Sigmoid colon (tissue), 7 donors: ENCODE measurements around the gene TMEM14B. TPM values are rescaled to one million over a fixed set of nuclear protein-coding genes. Genes with fewer than 3 reads are reported as not detected.

Experiments used
- DNase-seq: peaks from one replicate; pipeline ENCODE4 v3.0.0-alpha.2; 2019
- H3K27ac ChIP-seq, 4 donors: fragments of 200-600 bp; sonication (generic); one replicate each; pipeline ENCODE4 v1.5.1; 2016 to 2019; ENCODE audit warnings: mild to moderate bottlenecking in 1 of 4
- H3K27me3 ChIP-seq, 3 donors: fragments of 200-600 bp; sonication (generic); one replicate each; pipeline ENCODE4 v1.5.1; 2019; ENCODE audit warnings: mild to moderate bottlenecking in 1 of 3
- H3K36me3 ChIP-seq, 4 donors: fragments of 200-600 bp; sonication (generic); one replicate each; pipeline ENCODE4 v1.5.1; 2016 to 2019
- H3K4me1 ChIP-seq, 4 donors: fragments of 200-600 bp; sonication (generic); one replicate each; pipeline ENCODE4 v1.5.1; 2017 to 2019
- H3K4me3 ChIP-seq, 4 donors: fragments of 200-600 bp; sonication (generic); one replicate each; pipeline ENCODE4 v1.5.1; 2017 to 2019; ENCODE audit warnings: mild to moderate bottlenecking in 2 of 4, moderate library complexity in 1 of 4
- H3K9me3 ChIP-seq, 4 donors: fragments of 200-600 bp in 3 of 4; sonication (generic) in 3 of 4; one replicate each; pipeline versions ENCODE4 v1.5.1 to v1.6.1; 2013 to 2019
- CTCF ChIP-seq, 4 experiments: fragments of 450-650 bp in 3 of 4; fragments of 200-600 bp in 1 of 4; IDR thresholded peaks; one replicate each; pipeline ENCODE4 v1.5.1; 2016 to 2019; ENCODE audit warnings: antibody characterized with exemption in 4 of 4, mild to moderate bottlenecking in 3 of 4, moderate library complexity in 2 of 4
- EP300 ChIP-seq, 4 donors: sonication (generic); formaldehyde crosslinking; IDR thresholded peaks; one replicate each; pipeline ENCODE4 v1.6.1; 2017; ENCODE audit warnings: antibody characterized with exemption in 4 of 4
- POLR2A ChIP-seq, 2 donors: fragments of 450-650 bp; IDR thresholded peaks; one replicate each; pipeline ENCODE4 v1.6.1; 2016; ENCODE audit warnings: antibody characterized with exemption in 2 of 2, mild to moderate bottlenecking in 2 of 2, moderate library complexity in 2 of 2
- POLR2AphosphoS5 ChIP-seq, 4 donors: sonication (generic); formaldehyde crosslinking; IDR thresholded peaks; one replicate each; pipeline ENCODE4 v1.6.1; 2017; ENCODE audit warnings: antibody characterized with exemption in 4 of 4
- WGBS, 2 donors: extraction: QIAGEN DNeasy Blood & Tissue Kit; methylation state at CpG; one replicate each; pipeline ENCODE4 v1.1.7; 2013; 5-methylcytosine and 5-hydroxymethylcytosine counted together
- intact Hi-C: fragments of 100-400 bp; cut with DNase I; formaldehyde crosslinking; loops from one replicate; pipeline ENCODE4 v1.15.1; 2023
- polyA plus RNA-seq, 3 donors: library from polyadenylated mRNA; stranded (reverse); fragments of 200-250 nt; gene quantifications; one replicate each; pipeline ENCODE4 v1.2.3, GENCODE V29; 2013
- total RNA-seq, 4 donors: library from RNA; depleted of rRNA; stranded (reverse); fragments of >200 nt; gene quantifications; one replicate each; pipeline ENCODE4 v1.1.0, GENCODE V29; 2016
- donor health status: healthy with polysubstance abuse.
- donor health status: Bipolar disorder and iron deficiency.
- donor health status: healthy.

TMEM14B gene
- total and polyA plus RNA-seq, 7 donors = 51.5 to 124 (median 79.8) TPM

- TF ChIP-seq POLR2AphosphoS5 (IDR thresholded peaks at IDR 0.05) (no peak), CTCF (IDR thresholded peaks at IDR 0.05) (no peak), EP300 (IDR thresholded peaks at IDR 0.05) (no peak), POLR2A (IDR thresholded peaks at IDR 0.05) (no peak)
- no peak for DNase-seq
- Histone ChIP-seq H3K27ac (no peak overlapping the region), H3K4me3 (no peak overlapping the region), H3K4me1 (peaks cover 0 to 7% (median 0%) of the 10 kb centered on the region in 4 donors), H3K27me3 (no peaks in the 10 kb centered on the region), H3K36me3 (peaks cover 0 to 9% (median 0%) of the 10 kb centered on the region in 4 donors), H3K9me3 (no peaks in the 10 kb centered on the region)
- intact Hi-C loops = no loop called here
- WGBS, 2 donors = 90 to 94% methylated on average over 2 of the region's 2 CpGs
Observed at GRCh38 chr6:10763006-10763405, 15.4 kb downstream of the TMEM14B start.

- Histone ChIP-seq H3K4me1 (no peaks in the 10 kb centered on the region), H3K4me3 (no peak overlapping the region), H3K27me3 (no peaks in the 10 kb centered on the region), H3K9me3 (no peaks in the 10 kb centered on the region), H3K36me3 (peaks cover 0 to 33% (median 0%) of the 10 kb centered on the region in 4 donors), H3K27ac (no peak overlapping the region)
- intact Hi-C loops = no loop called here
- 91 to 95% methylated on average over 3 of the region's 3 CpGs for WGBS, 2 donors
- DNase-seq = no peak
- TF ChIP-seq POLR2AphosphoS5 (IDR thresholded peaks at IDR 0.05) = no peak
- TF ChIP-seq POLR2A (IDR thresholded peaks at IDR 0.05) = no peak
Observed at GRCh38 chr6:10769419-10769818, 21.8 kb downstream of the TMEM14B start.

GRCh38 chr6:10771371-10771894 lies 23.8 kb downstream of the TMEM14B start:
- H3K4me1 ChIP-seq = no peaks in the 10 kb centered on the region
- peaks cover 0 to 53% (median 0%) of the 10 kb centered on the region in 4 donors for H3K36me3 ChIP-seq
- intact Hi-C loops = no loop called here
- no peak for TF ChIP-seq POLR2AphosphoS5 (IDR thresholded peaks at IDR 0.05)
- TF ChIP-seq CTCF (IDR thresholded peaks at IDR 0.05) = no peak
- no peak for TF ChIP-seq EP300 (IDR thresholded peaks at IDR 0.05)
- no peak for TF ChIP-seq POLR2A (IDR thresholded peaks at IDR 0.05)
- H3K9me3 ChIP-seq = no peaks in the 10 kb centered on the region
- DNase-seq = no peak
- 74 to 84% methylated on average over 12 of the region's 12 CpGs for WGBS, 2 donors
- H3K27ac ChIP-seq = no peak overlapping the region
- no peaks in the 10 kb centered on the region for H3K27me3 ChIP-seq
- H3K4me3 ChIP-seq = no peak overlapping the region

- no peaks in the 10 kb centered on the region for H3K4me1 ChIP-seq
- TF ChIP-seq EP300 (IDR thresholded peaks at IDR 0.05) (no peak), POLR2AphosphoS5 (IDR thresholded peaks at IDR 0.05) (no peak), POLR2A (IDR thresholded peaks at IDR 0.05) (no peak), CTCF (IDR thresholded peaks at IDR 0.05) (no peak)
- no peaks in the 10 kb centered on the region for H3K9me3 ChIP-seq
- no peak overlapping the region for H3K27ac ChIP-seq
- intact Hi-C loops = no loop called here
- H3K4me3 ChIP-seq = no peak overlapping the region
- WGBS, 2 donors = 95 to 98% methylated on average over 3 of the region's 3 CpGs
- peaks cover 0 to 29% (median 0%) of the 10 kb centered on the region in 4 donors for H3K36me3 ChIP-seq
- H3K27me3 ChIP-seq = no peaks in the 10 kb centered on the region
- no peak for DNase-seq
Observed at GRCh38 chr6:10778230-10778629, 30.6 kb downstream of the TMEM14B start.

- no peak for TF ChIP-seq POLR2AphosphoS5 (IDR thresholded peaks at IDR 0.05)
- no peak for TF ChIP-seq POLR2A (IDR thresholded peaks at IDR 0.05)
- TF ChIP-seq CTCF (IDR thresholded peaks at IDR 0.05) = no peak
- TF ChIP-seq EP300 (IDR thresholded peaks at IDR 0.05) = no peak
- H3K27me3 ChIP-seq = no peaks in the 10 kb centered on the region
- no peaks in the 10 kb centered on the region for H3K9me3 ChIP-seq
- no peak overlapping the region for H3K4me3 ChIP-seq
- DNase-seq = no peak
- peaks cover 0 to 23% (median 0%) of the 10 kb centered on the region in 4 donors for H3K36me3 ChIP-seq
- WGBS, 2 donors = 96% methylated on average over 8 of the region's 8 CpGs
- H3K4me1 ChIP-seq = no peaks in the 10 kb centered on the region
- no peak overlapping the region for H3K27ac ChIP-seq
- intact Hi-C loops = no loop called here
Observed at GRCh38 chr6:10779076-10779475, 31.5 kb downstream of the TMEM14B start.
